Sigmoid colon (tissue), 7 donors: Measurements from ENCODE around the gene DNAJC2. TPM values are rescaled to one million over a fixed set of nuclear protein-coding genes. Genes with fewer than 3 reads are reported as not detected.

Source experiments
- DNase-seq: peaks from one replicate; pipeline ENCODE4 v3.0.0-alpha.2; 2019
- H3K27ac ChIP-seq, 4 donors: fragments of 200-600 bp; sonication (generic); one replicate each; pipeline ENCODE4 v1.5.1; 2016 to 2019; ENCODE audit warnings: mild to moderate bottlenecking in 1 of 4
- H3K27me3 ChIP-seq, 3 donors: fragments of 200-600 bp; sonication (generic); one replicate each; pipeline ENCODE4 v1.5.1; 2019; ENCODE audit warnings: mild to moderate bottlenecking in 1 of 3
- H3K36me3 ChIP-seq, 4 donors: fragments of 200-600 bp; sonication (generic); one replicate each; pipeline ENCODE4 v1.5.1; 2016 to 2019
- H3K4me1 ChIP-seq, 4 donors: fragments of 200-600 bp; sonication (generic); one replicate each; pipeline ENCODE4 v1.5.1; 2017 to 2019
- H3K4me3 ChIP-seq, 4 donors: fragments of 200-600 bp; sonication (generic); one replicate each; pipeline ENCODE4 v1.5.1; 2017 to 2019; ENCODE audit warnings: mild to moderate bottlenecking in 2 of 4, moderate library complexity in 1 of 4
- H3K9me3 ChIP-seq, 4 donors: fragments of 200-600 bp in 3 of 4; sonication (generic) in 3 of 4; one replicate each; pipeline versions ENCODE4 v1.5.1 to v1.6.1; 2013 to 2019
- CTCF ChIP-seq, 4 experiments: fragments of 450-650 bp in 3 of 4; fragments of 200-600 bp in 1 of 4; IDR thresholded peaks; one replicate each; pipeline ENCODE4 v1.5.1; 2016 to 2019; ENCODE audit warnings: antibody characterized with exemption in 4 of 4, mild to moderate bottlenecking in 3 of 4, moderate library complexity in 2 of 4
- EP300 ChIP-seq, 4 donors: sonication (generic); formaldehyde crosslinking; IDR thresholded peaks; one replicate each; pipeline ENCODE4 v1.6.1; 2017; ENCODE audit warnings: antibody characterized with exemption in 4 of 4
- POLR2A ChIP-seq, 2 donors: fragments of 450-650 bp; IDR thresholded peaks; one replicate each; pipeline ENCODE4 v1.6.1; 2016; ENCODE audit warnings: antibody characterized with exemption in 2 of 2, mild to moderate bottlenecking in 2 of 2, moderate library complexity in 2 of 2
- POLR2AphosphoS5 ChIP-seq, 4 donors: sonication (generic); formaldehyde crosslinking; IDR thresholded peaks; one replicate each; pipeline ENCODE4 v1.6.1; 2017; ENCODE audit warnings: antibody characterized with exemption in 4 of 4
- WGBS, 2 donors: extraction: QIAGEN DNeasy Blood & Tissue Kit; methylation state at CpG; one replicate each; pipeline ENCODE4 v1.1.7; 2013; 5-methylcytosine and 5-hydroxymethylcytosine counted together
- intact Hi-C: fragments of 100-400 bp; cut with DNase I; formaldehyde crosslinking; loops from one replicate; pipeline ENCODE4 v1.15.1; 2023
- polyA plus RNA-seq, 3 donors: library from polyadenylated mRNA; stranded (reverse); fragments of 200-250 nt; gene quantifications; one replicate each; pipeline ENCODE4 v1.2.3, GENCODE V29; 2013
- total RNA-seq, 4 donors: library from RNA; depleted of rRNA; stranded (reverse); fragments of >200 nt; gene quantifications; one replicate each; pipeline ENCODE4 v1.1.0, GENCODE V29; 2016
- donor health status: healthy with polysubstance abuse.
- donor health status: Bipolar disorder and iron deficiency.
- donor health status: healthy.

DNAJC2 gene
- total and polyA plus RNA-seq, 7 donors, result 10.7 to 21.9 (median 17.5) TPM

GRCh38 chr7:103380395-103381191, 36.0 kb upstream of the DNAJC2 start:
- no peaks in the 10 kb centered on the region for H3K27me3 ChIP-seq
- TF ChIP-seq CTCF (IDR thresholded peaks at IDR 0.05) (no peak), EP300 (IDR thresholded peaks at IDR 0.05) (no peak)
- intact Hi-C loops, result no loop called here
- no peak for DNase-seq
- no peaks in the 10 kb centered on the region for H3K9me3 ChIP-seq
- 71 to 81% methylated on average over 5 of the region's 5 CpGs for WGBS, 2 donors
- H3K27ac ChIP-seq, result no peak overlapping the region
- H3K4me1 ChIP-seq, result no peaks in the 10 kb centered on the region
- H3K36me3 ChIP-seq, result no peaks in the 10 kb centered on the region
- H3K4me3 ChIP-seq, result no peak overlapping the region

GRCh38 chr7:103379270-103379975, 34.9 kb upstream of the DNAJC2 start:
- TF ChIP-seq CTCF (IDR thresholded peaks at IDR 0.05) (no peak), EP300 (IDR thresholded peaks at IDR 0.05) (no peak), POLR2A (IDR thresholded peaks at IDR 0.05) (no peak), POLR2AphosphoS5 (IDR thresholded peaks at IDR 0.05) (no peak)
- H3K27me3 ChIP-seq, result no peaks in the 10 kb centered on the region
- H3K36me3 ChIP-seq, result no peaks in the 10 kb centered on the region
- intact Hi-C loops, result no loop called here
- H3K27ac ChIP-seq, result no peak overlapping the region
- no peak for DNase-seq
- 73 to 76% methylated on average over 3 of the region's 3 CpGs for WGBS, 2 donors
- H3K4me1 ChIP-seq, result no peaks in the 10 kb centered on the region
- no peaks in the 10 kb centered on the region for H3K9me3 ChIP-seq
- no peak overlapping the region for H3K4me3 ChIP-seq

- no peak overlapping the region for H3K4me3 ChIP-seq
- no peaks in the 10 kb centered on the region for H3K9me3 ChIP-seq
- no peaks in the 10 kb centered on the region for H3K4me1 ChIP-seq
- H3K27me3 ChIP-seq, result no peaks in the 10 kb centered on the region
- 38 to 69% methylated on average over 6 of the region's 6 CpGs for WGBS, 2 donors
- TF ChIP-seq POLR2AphosphoS5 (IDR thresholded peaks at IDR 0.05), result no peak
- no peak for TF ChIP-seq EP300 (IDR thresholded peaks at IDR 0.05)
- TF ChIP-seq POLR2A (IDR thresholded peaks at IDR 0.05), result no peak
- TF ChIP-seq CTCF (IDR thresholded peaks at IDR 0.05), result no peak
- intact Hi-C loops, result no loop called here
- no peak for DNase-seq
- no peak overlapping the region for H3K27ac ChIP-seq
- H3K36me3 ChIP-seq, result peaks cover 0 to 15% (median 2%) of the 10 kb centered on the region in 4 donors
Observed at GRCh38 chr7:103373866-103374643, 29.5 kb upstream of the DNAJC2 start.

- intact Hi-C loops, result no loop called here
- H3K27ac ChIP-seq, result no peak overlapping the region
- H3K9me3 ChIP-seq, result no peaks in the 10 kb centered on the region
- peaks cover 2 to 61% (median 30%) of the 10 kb centered on the region in 4 donors for H3K36me3 ChIP-seq
- TF ChIP-seq POLR2AphosphoS5 (IDR thresholded peaks at IDR 0.05) (no peak), POLR2A (IDR thresholded peaks at IDR 0.05) (no peak), EP300 (IDR thresholded peaks at IDR 0.05) (no peak), CTCF (IDR thresholded peaks at IDR 0.05) (no peak)
- no peak overlapping the region for H3K4me3 ChIP-seq
- no peaks in the 10 kb centered on the region for H3K27me3 ChIP-seq
- no peaks in the 10 kb centered on the region for H3K4me1 ChIP-seq
- WGBS, 2 donors, result 96 to 98% methylated on average over 5 of the region's 5 CpGs
- no peak for DNase-seq
Observed at GRCh38 chr7:103369432-103369831, 24.9 kb upstream of the DNAJC2 start.
